Raji (cell line): ENCODE results near the gene FGF1.

Experiments used
- POLR2A ChIP-seq: IDR thresholded peaks from 2 replicates; pipeline ENCODE4 v1.6.1; 2011; ENCODE audit warnings: low read depth, low read length, control low read depth; ENCODE audit not compliant: insufficient read depth

FGF1 gene

DNA sequence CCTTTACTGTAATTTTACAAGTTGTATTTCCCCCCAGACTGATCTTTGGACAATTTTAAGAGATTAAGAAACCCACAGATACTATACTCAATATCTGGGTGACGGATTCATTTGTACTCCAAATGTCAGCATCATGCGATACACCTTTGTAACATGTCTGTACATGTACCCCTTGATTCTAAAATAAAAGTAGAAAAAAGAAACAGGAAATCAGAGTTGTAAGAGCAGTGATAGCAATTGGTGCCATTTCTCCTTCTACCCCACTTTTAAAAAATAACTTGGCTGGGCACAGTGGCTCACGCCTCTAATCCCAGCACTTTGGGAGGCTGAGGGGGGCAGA, 116.9 kb downstream of the FGF1 start:
- TF ChIP-seq POLR2A: no peak

DNA sequence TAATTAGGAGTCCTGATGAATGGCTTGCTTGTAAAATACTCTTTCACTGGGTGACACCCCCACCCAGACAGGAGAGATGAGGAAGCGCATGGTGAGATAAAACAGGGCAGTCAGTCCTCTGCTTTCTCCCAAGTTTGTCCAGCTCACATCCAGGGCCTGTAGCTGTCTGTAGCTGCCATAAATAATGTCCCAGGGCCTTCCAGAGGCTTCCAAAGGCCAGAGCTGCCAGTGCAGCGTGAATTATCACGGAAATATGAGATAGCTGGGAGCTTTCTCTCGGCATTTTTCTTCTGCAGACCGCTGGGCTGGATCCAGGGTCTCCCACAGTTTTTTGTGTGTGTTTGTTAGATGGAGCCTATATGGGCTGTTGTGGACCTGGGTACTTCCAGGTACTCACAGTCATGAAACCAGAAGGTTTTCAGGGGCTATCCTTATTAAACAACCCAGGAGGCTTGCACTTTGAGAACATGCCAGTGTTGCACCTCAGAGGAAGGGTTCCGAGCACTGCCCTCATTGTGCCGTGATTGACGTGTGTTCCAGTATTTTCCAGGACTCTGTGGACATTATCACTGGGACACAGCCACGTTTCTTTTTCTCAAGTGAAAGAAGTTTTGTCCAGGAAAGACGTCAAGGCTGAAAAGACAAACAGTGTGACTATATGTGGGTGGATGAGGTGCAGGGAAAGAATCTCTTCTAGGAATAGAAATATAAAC, 117.5 kb downstream of the FGF1 start:
- TF ChIP-seq POLR2A: no peak

DNA sequence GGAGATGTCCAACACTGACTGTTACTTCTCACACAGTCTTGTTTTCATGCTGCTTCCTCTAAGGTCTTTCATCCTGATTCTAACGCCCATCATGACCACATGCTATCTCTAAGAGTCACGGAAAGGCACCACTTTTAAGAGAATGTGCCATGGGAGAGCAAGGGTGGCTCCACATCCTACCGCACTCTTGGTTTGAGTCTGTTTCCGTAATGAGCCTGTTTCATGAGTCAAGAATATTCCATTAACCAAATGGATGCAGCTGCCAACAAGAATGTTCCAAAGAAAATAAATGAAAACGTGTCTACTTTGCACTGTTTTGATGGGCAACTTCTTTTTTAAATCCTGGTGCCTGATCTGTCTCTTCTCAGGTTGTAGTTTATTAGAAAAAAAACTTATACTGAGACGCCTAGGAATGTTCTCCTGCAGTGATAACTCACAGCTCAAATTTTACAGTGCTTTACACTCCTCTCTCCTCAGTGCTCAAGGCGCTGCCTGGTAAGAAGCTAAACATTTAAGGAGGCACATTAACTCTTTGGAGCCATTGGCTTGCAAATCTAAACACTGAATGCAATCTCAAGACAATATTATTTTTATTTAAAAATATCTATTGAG, 124.3 kb downstream of the FGF1 start:
- TF ChIP-seq POLR2A: no peak

DNA sequence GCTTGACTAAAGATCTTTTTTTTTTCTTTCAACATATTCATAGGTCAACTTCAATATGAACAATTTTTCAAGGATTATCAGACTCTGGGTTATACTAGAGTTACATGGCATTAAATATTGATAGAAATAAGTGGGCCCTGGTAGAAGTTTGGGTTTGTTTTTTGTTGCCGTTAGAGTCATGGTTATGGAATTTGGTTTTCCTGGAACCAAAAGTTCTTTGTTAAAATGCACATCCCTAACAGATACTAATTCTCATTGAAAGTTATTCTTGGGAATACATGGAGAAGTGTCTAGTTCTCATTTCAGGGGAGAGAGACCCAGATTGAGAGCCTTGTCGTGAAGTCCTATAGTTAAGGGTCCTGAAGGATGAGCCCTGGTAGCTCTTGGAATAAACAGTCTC, 124.9 kb downstream of the FGF1 start:
- TF ChIP-seq POLR2A: no peak

DNA sequence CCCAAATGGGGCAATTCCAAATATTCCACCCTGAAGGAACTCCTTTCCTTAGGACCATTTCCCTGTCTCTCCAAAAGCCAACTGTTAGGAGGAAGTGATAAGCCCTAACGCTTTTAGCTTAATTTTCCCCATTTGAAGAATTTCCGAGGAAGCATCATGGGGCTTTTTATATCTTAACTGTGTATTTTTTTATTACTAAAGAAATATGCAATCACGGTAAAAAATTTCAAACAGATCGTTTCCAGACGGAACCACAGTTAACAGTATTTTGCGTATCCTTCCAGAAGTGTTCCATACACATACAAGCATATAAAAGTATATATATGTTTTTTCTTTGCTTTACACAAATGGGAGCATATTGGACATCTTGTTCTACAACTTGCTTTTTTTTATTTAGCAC, 133.8 kb downstream of the FGF1 start:
- TF ChIP-seq POLR2A: no peak

DNA sequence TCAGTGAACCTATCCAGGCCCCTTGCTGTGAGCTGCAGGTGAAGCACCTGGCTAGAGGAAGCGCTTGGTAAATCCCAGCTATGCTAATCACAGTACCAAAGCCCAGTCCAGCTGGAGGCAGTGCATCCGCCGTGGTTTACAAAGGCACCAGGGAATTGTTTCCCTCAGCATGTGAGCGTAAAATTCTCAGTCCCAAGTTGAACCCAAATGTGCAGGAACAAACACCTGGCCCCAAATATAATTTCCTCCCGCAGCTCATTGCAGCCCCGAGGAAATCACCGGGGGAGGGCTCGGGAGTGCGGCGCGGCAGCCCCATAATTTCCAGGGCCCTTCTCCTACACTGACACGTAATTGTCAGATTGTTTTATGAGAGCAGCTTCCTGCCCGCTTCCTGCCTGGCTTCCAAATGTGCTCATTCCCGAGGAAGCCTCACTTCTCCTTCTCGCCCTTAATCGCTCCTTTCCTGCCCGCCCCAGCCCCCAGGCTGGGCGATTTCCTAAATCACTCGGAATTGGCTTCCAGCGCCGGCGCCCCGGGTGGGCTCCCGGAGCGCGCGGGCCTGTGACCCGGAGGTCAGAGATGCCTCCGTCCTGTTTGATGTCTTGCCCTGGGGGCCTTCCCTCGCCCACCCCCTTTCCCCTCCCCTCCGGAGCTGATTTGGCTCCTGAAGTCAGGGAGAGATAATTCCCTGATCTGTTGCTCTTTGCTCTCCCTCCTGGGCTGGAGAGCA, 134.4 kb downstream of the FGF1 start:
- no peak for TF ChIP-seq POLR2A

DNA sequence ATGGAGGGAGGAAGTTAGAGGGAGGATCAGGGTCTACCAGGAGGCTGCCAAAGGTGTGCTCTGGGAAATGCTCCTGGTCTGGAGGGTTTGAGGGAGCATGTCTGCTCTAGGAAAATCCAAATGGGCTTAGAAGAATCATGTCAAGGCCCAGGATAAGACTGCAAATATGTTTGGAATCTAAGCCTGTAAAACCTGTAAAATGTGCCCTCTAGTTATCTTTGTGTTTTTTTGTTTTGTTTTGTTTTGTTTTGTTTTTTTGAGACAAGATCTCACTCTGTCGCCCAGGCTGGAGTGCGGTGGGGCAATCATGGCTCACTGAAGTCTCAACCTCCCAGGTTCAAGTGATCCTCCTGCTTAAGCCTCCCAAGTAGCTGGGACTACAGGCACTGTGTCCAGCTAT, 135.4 kb downstream of the FGF1 start:
- no peak for TF ChIP-seq POLR2A

DNA sequence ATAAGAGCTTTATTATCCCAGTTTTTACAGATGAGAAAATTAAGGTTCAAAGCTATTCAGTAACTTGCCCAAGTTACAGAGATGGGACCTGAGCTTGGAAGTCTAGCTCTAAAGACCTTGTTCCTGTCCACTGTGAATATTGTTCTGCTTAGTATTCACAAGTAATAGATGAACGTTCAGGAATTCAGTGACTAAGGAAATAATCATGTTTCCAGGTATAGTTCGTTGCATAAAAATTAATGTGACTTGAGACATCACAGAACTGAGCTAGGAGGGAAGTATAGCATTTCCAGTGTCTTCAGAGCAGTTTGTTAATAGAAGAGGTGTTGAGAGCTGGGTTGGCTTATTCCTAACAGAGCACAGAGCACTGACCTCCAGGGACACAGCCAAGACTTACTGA, 136.1 kb downstream of the FGF1 start:
- TF ChIP-seq POLR2A: no peak

DNA sequence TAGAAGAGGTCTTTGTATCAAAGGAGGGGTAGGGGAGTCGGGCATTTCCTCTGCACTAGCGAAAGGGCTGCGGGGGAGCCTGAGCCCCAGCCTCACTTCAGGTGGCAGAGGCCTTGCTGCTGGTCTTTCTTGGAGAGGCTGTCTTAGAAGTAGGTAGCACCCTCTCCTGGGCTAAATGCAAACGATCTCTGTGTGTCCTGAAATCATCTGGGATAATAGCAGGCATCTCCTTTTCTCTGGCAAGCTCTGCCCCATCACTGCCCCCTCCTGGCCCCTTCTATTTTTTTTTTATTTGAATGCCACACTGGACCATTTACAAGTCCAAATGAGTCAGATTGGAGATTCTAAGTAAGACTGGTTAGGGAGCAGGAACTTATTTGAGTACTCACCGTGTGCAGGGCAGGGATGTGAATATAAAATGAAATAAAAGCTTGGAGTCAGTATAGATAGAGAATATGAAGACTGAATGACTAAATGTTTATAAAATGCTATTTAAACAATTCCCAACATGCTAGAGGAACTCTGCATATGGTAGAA, 137.1 kb downstream of the FGF1 start:
- TF ChIP-seq POLR2A: no peak

DNA sequence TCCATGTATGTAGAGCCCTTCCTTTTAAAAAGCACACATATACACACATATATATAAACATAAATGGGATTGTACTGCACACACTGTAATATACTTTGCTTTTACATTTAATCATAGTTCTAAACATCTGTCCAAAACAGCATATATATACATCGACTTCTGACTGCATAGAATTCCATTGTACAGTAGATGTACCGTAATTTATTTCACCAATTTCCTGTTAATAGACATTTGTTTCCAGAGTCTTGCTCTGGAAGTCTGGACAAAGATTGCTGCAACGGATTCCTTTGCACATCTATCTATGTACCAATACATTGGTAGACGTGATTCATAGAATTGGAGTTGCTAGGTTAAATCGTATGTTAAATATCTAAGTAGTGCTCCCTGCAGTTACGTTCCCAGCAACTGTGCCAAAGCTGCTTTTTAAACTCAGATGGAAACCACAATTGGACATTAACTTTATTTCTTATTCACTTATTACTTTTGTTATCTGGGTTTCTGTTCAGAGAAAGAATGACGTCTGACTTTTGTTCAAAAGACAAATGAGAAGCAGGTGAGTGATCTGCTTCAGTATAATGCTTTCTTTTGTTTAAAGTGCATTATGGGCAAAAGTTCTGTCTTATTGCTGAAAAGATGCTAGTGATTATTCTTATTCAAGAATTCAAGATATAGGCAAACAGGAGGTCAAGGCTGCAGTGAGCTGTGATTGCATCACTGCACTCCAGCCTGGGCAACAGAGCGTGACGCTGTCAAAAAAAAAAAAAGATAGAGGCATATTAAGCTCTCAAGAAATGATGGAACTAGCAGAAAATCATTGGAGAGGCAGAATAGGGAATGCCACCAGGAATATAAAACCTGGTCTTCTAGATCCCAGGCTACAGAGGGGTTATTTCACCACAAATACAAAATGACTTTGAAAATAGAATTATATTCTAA, 138.2 kb downstream of the FGF1 start:
- TF ChIP-seq POLR2A: no peak

DNA sequence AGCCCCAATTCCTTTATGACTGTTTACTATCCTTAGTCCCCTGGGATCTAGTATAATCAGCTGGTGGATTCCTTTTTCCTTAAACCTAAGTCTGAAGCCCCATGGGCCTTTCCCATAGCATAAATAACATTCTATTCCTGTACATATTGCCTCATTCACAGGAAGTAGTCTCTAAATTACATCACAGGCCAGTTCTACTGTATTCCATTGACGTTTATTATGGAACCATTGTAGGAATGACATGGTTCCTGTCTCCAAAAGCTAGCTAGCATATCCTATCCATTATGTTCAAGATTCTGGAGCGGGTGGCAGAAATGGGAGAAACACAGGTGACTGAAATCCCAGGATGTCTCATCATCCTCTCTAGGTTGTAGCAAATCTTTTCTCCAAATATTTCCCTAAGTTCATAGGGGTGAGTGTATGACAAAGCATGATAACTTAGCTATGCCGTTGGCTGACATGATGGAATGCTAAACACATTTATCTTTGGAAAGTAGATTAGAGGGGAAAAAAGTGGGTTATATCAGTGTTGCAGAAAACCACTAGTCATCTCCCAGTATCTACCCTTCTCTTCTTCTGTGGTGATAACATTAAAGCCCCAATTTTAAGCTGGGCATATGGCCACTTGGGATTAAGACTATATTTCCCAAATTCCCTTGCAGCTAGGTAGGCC, 140.1 kb downstream of the FGF1 start:
- no peak for TF ChIP-seq POLR2A

DNA sequence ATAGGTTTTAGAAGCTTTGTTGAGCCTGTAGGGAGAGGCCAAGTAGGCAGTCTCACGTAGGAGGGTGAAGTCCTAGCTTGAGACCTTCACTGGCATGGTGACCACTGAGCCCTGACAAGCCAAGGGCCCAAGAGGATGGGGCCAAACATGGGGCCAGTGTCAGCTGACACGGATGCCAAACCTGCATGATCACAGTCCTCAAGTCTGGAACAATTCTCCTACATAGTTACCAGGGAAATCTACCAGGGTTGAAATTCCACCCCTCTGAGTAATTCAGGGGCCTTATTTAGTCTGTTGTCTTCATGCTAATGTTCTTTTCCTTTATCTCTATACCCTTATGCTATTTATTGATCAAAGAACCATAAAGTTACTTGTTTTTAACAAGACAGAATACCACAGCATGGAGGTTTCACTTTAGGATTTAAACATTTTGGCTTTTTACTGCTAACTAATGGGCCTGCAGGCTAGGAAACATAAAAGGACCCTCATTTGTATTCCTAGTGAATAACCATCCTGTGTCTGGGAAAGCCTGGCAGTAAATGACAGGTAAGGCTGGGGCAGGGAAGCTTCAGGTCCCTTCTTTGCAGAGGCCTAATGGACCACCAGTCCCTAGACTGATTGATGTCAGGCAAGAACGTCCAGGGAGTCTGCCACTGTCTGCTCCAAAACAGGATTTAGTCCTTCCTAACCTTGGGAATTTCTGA, 140.8 kb downstream of the FGF1 start:
- no peak for TF ChIP-seq POLR2A

DNA sequence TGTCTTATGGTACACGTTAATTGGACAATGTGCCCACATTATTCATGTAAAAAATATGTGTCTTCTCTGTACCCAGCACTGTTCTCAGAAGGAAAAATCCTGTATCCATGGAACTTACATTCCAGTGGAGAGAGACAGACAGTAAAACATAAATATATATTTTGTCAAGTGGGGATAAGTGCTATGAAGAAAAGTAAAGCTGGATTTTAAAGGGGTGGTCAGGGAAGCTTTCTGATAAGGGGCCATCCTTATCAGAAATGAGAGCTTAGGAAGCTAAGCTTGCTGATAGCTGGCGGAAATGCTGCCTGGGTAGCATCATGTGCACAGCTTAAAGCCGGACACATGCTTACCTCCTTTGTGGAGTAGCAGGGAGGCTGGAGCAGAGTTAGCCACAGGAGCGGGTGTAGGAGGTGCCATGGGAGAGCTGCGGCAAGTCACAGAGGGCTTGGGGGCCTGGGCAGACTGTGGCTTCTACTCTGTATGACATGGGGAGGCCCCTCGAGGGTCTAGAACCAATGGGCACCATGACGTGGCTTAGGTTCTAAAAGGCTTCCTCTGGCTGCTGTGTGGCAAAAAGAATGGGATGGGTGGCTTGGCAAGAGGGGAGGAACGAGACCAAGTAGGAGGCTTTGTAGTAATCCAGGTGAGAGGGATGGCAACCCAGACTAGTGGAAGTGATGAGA, 141.7 kb downstream of the FGF1 start:
- no peak for TF ChIP-seq POLR2A
